Hepatocyte (in vitro differentiated cells): ENCODE results near the gene TMEM63A. TPM values are rescaled to one million over a fixed set of nuclear protein-coding genes. Genes with fewer than 3 reads are reported as not detected.
"Not testable (repeated sequence)": the region's sequence is repeated elsewhere in the genome, so short reads cannot be mapped to it uniquely, and the experiment has no call there.

Experiments used
- DNase-seq: peaks from one replicate; pipeline ENCODE4 v3.0.0-alpha.2; 2016; ENCODE audit warnings: low spot score
- H2AFZ ChIP-seq: fragments of 200-600 bp; sonication (generic); 2 replicates; pipeline ENCODE4 v1.6.0; 2016; ENCODE audit warnings: antibody characterized with exemption, mild to moderate bottlenecking
- H3K27ac ChIP-seq: fragments of 200-600 bp; sonication (generic); 2 replicates; pipeline ENCODE4 v1.5.1; 2016; ENCODE audit warnings: mild to moderate bottlenecking
- H3K27me3 ChIP-seq: fragments of 200-600 bp; sonication (generic); 2 replicates; pipeline ENCODE4 v1.6.1; 2016
- H3K36me3 ChIP-seq: fragments of 200-600 bp; sonication (generic); replicated peaks from 2 replicates; pipeline ENCODE4 v1.5.1; 2016; ENCODE audit warnings: low read depth; ENCODE audit not compliant: insufficient read depth
- H3K4me1 ChIP-seq: fragments of 200-600 bp; sonication (generic); 2 replicates; pipeline ENCODE4 v1.5.1; 2016; ENCODE audit warnings: mild to moderate bottlenecking, moderate library complexity; ENCODE audit not compliant: insufficient read depth
- H3K4me2 ChIP-seq: fragments of 200-600 bp; sonication (generic); 2 replicates; pipeline ENCODE4 v1.6.0; 2016
- H3K4me3 ChIP-seq: fragments of 200-600 bp; sonication (generic); 2 replicates; pipeline ENCODE4 v1.5.1; 2016; ENCODE audit warnings: mild to moderate bottlenecking
- H3K79me2 ChIP-seq: fragments of 200-600 bp; sonication (generic); 2 replicates; pipeline ENCODE4 v1.6.0; 2017; ENCODE audit warnings: mild to moderate bottlenecking
- H3K9me2 ChIP-seq: fragments of 200-600 bp; sonication (generic); replicated peaks from 2 replicates; pipeline ENCODE4 v1.6.0; 2017; ENCODE audit warnings: mild to moderate bottlenecking; ENCODE audit not compliant: insufficient read depth
- H3K9me3 ChIP-seq: fragments of 200-600 bp; sonication (generic); 2 replicates; pipeline ENCODE4 v1.5.1; 2016; ENCODE audit warnings: low read depth, mild to moderate bottlenecking
- H4K20me1 ChIP-seq: fragments of 200-600 bp; sonication (generic); 2 replicates; pipeline ENCODE4 v1.6.0; 2016; ENCODE audit warnings: mild to moderate bottlenecking; ENCODE audit not compliant: insufficient read depth, poor library complexity, severe bottlenecking
- CTCF ChIP-seq: fragments of 200-600 bp; sonication (generic); IDR thresholded peaks from 2 replicates; pipeline ENCODE4 v1.5.1; 2016; ENCODE audit warnings: antibody characterized with exemption, mild to moderate bottlenecking; ENCODE audit not compliant: poor library complexity
- EZH2 ChIP-seq: fragments of 200-600 bp; sonication (generic); IDR thresholded peaks from 2 replicates; pipeline ENCODE4 v1.6.1; 2016; ENCODE audit warnings: antibody characterized with exemption, mild to moderate bottlenecking, borderline replicate concordance
- EZH2phosphoT487 ChIP-seq: fragments of 200-600 bp; sonication (generic); IDR thresholded peaks from one replicate; pipeline ENCODE4 v1.6.1; 2018; ENCODE audit warnings: antibody characterized with exemption, mild to moderate bottlenecking, low read depth, moderate library complexity; ENCODE audit not compliant: unreplicated experiment, severe bottlenecking
- WGBS: methylation state at CpG from one replicate; pipeline ENCODE4 v1.1.6; 2016; ENCODE audit warnings: low lambda C conversion rate; ENCODE audit errors: missing lambda C conversion rate; 5-methylcytosine and 5-hydroxymethylcytosine counted together
- polyA plus RNA-seq: library from polyadenylated mRNA; unstranded; fragments of >200 nt; fragmentation: Nextera tagmentation; extraction: Ambion mirVana; gene quantifications from 2 replicates; pipeline ENCODE4 v1.2.1, GENCODE V29; 2016
- total RNA-seq: library from RNA; depleted of rRNA; stranded (reverse); fragments of >200 nt; gene quantifications from 2 replicates; pipeline ENCODE4 v1.2.3, GENCODE V29; 2014

TMEM63A gene
- total and polyA plus RNA-seq, 2 experiments from 2014 or later, result 38.8 to 47.5 TPM

GRCh38 chr1:225888898-225889601, 6.9 kb upstream of the TMEM63A start, which contains the start of gene LEFTY1:
Gene LEFTY1, minus strand, starts transcription at chr1:225889146. Its CDS starts 80 bp downstream, at chr1:225889066.
- Histone ChIP-seq H3K27me3 (no peaks in the 10 kb centered on the region), H3K4me2 (no peak within 1 kb of the TSS), H3K4me1 (peaks cover 8% of the 10 kb centered on the region), H3K36me3 (no peaks in the 10 kb centered on the region), H3K27ac (no peak within 1 kb of the TSS), H3K79me2 (peaks cover 8% of the 10 kb centered on the region), H2AFZ (no peak within 1 kb of the TSS), H3K4me3 (no peak within 1 kb of the TSS), H4K20me1 (no peaks in the 10 kb centered on the region), H3K9me3 (no peaks in the 10 kb centered on the region), H3K9me2 (no peaks in the 10 kb centered on the region)
- WGBS, result 72% methylated on average over 11 of the region's 11 CpGs
- DNase-seq, result no peak
- no peak for TF ChIP-seq CTCF
- TF ChIP-seq EZH2, result no peak
- no peak for TF ChIP-seq EZH2phosphoT487

- Histone ChIP-seq H4K20me1 (no peaks in the 10 kb centered on the region), H3K4me2 (no peak overlapping the region), H3K27me3 (no peaks in the 10 kb centered on the region), H3K27ac (no peak overlapping the region), H2AFZ (no peak overlapping the region), H3K36me3 (no peaks in the 10 kb centered on the region), H3K4me1 (peaks cover 8% of the 10 kb centered on the region), H3K9me3 (no peaks in the 10 kb centered on the region), H3K9me2 (no peaks in the 10 kb centered on the region), H3K79me2 (peaks cover 13% of the 10 kb centered on the region), H3K4me3 (no peak overlapping the region)
- TF ChIP-seq EZH2phosphoT487 (no peak), EZH2 (no peak), CTCF (no peak)
- no peak for DNase-seq
- WGBS, result 83% methylated on average over 18 of the region's 18 CpGs
These were observed 6.2 kb upstream of the TMEM63A start for GRCh38 chr1:225888289-225888897.

GRCh38 chr1:225887554-225888288, 5.5 kb upstream of the TMEM63A start:
- not testable (repeated sequence) for H3K4me3 ChIP-seq
- peaks cover 13% of the 10 kb centered on the region for H3K4me1 ChIP-seq
- peaks cover 17% of the 10 kb centered on the region for H3K79me2 ChIP-seq

GRCh38 chr1:225887030-225887314, 4.8 kb upstream of the TMEM63A start:
- H3K9me2 ChIP-seq, result no peaks in the 10 kb centered on the region
- H3K4me1 ChIP-seq, result peaks cover 13% of the 10 kb centered on the region
- no peak overlapping the region for H2AFZ ChIP-seq
- no peak overlapping the region for H3K4me3 ChIP-seq
- TF ChIP-seq EZH2phosphoT487 (no peak), EZH2 (no peak), CTCF (no peak)
- peaks cover 20% of the 10 kb centered on the region for H3K79me2 ChIP-seq
- WGBS, result 88% methylated on average over 7 of the region's 7 CpGs
- no peaks in the 10 kb centered on the region for H3K9me3 ChIP-seq
- H4K20me1 ChIP-seq, result no peaks in the 10 kb centered on the region
- no peaks in the 10 kb centered on the region for H3K27me3 ChIP-seq
- no peak overlapping the region for H3K27ac ChIP-seq
- DNase-seq, result no peak
- H3K4me2 ChIP-seq, result no peak overlapping the region
- H3K36me3 ChIP-seq, result no peaks in the 10 kb centered on the region

More at GRCh38 chr1:225887554-225888288, 5.5 kb upstream of the TMEM63A start:
- not testable (repeated sequence) for H3K27me3 ChIP-seq, H4K20me1 ChIP-seq, H3K4me2 ChIP-seq, H3K9me3 ChIP-seq, H3K9me2 ChIP-seq, DNase-seq, H3K36me3 ChIP-seq, H3K27ac ChIP-seq, H2AFZ ChIP-seq
- 28% methylated on average over 23 of the region's 56 CpGs for WGBS
